PC-9 (cell line): ENCODE results near the gene PKP2. TPM values are rescaled to one million over a fixed set of nuclear protein-coding genes. Genes with fewer than 3 reads are reported as not detected.

Experiments
- BruUV-seq: library from RNA; stranded (reverse); fragments of 400-500 nt; replicated peaks from 2 replicates; lab custom pipeline; 2021; lab: Mats Ljungman, UMichigan
- CTCF ChIA-PET: fragments of 300-600 bp; sonication (Branson Sonifier 250); formaldehyde crosslinking; loops from one replicate; lab custom pipeline; 2022; ENCODE audit warnings: antibody characterized with exemption; lab: Charles Lee
- POLR2A ChIA-PET: fragments of 300-600 bp; sonication (Branson Sonifier 250); formaldehyde crosslinking; loops from one replicate; lab custom pipeline; 2022; ENCODE audit warnings: antibody characterized with exemption; ENCODE audit not compliant: unreplicated experiment; lab: Charles Lee
- DNase-seq, 2 experiments: peaks; one replicate each; pipeline versions ENCODE4 v3.0.0 to v3.0.0-alpha.2; 2015 to 2022; ENCODE audit warnings: mixed read lengths in 1 of 2
- H2AFZ ChIP-seq: fragments of 200-600 bp; sonication (generic); 2 replicates; pipeline ENCODE4 v1.8.1; 2017; ENCODE audit warnings: antibody characterized with exemption
- H3F3A ChIP-seq: fragments of 200-600 bp; sonication (generic); 2 replicates; pipeline ENCODE4 v1.8.1; 2017; ENCODE audit warnings: antibody characterized with exemption, mild to moderate bottlenecking, low read depth; ENCODE audit not compliant: insufficient read depth
- H3K27ac ChIP-seq: fragments of 200-600 bp; sonication (generic); 2 replicates; pipeline ENCODE4 v1.6.1; 2016; ENCODE audit warnings: mixed run types
- H3K27me3 ChIP-seq: fragments of 200-600 bp; sonication (generic); 2 replicates; pipeline ENCODE4 v1.6.1; 2016; ENCODE audit warnings: low read depth, mixed run types; ENCODE audit not compliant: insufficient read depth
- H3K36me3 ChIP-seq: fragments of 200-600 bp; sonication (generic); 2 replicates; pipeline ENCODE4 v1.6.1; 2016; ENCODE audit warnings: low read depth, mixed run types
- H3K4me1 ChIP-seq: fragments of 200-600 bp; sonication (generic); replicated peaks from 2 replicates; pipeline ENCODE4 v1.6.1; 2016; ENCODE audit warnings: mixed run types; ENCODE audit not compliant: insufficient read depth
- H3K4me2 ChIP-seq: fragments of 200-600 bp; sonication (generic); 2 replicates; pipeline ENCODE4 v1.6.1; 2017; ENCODE audit warnings: mixed run types
- H3K4me3 ChIP-seq: fragments of 200-600 bp; sonication (generic); 2 replicates; pipeline ENCODE4 v1.6.1; 2016; ENCODE audit warnings: mixed run types
- H3K79me2 ChIP-seq: fragments of 200-600 bp; sonication (generic); 2 replicates; pipeline ENCODE4 v1.6.1; 2017; ENCODE audit warnings: low read depth, mixed run types
- H3K9me2 ChIP-seq: fragments of 200-600 bp; sonication (generic); 2 replicates; pipeline ENCODE4 v1.8.1; 2017; ENCODE audit warnings: mild to moderate bottlenecking; ENCODE audit not compliant: insufficient read depth
- H3K9me3 ChIP-seq: fragments of 200-600 bp; sonication (generic); 2 replicates; pipeline ENCODE4 v1.8.1; 2016; ENCODE audit warnings: low read depth; ENCODE audit not compliant: insufficient read depth
- H4K20me1 ChIP-seq: fragments of 200-600 bp; sonication (generic); 2 replicates; pipeline ENCODE4 v1.8.1; 2017; ENCODE audit not compliant: insufficient read depth
- EZH2 ChIP-seq: fragments of 200-600 bp; sonication (generic); IDR thresholded peaks from 2 replicates; pipeline ENCODE4 v1.8.0; 2017; ENCODE audit warnings: antibody characterized with exemption, low read depth
- intact Hi-C: fragments of 100-400 bp; cut with micrococcal nuclease; formaldehyde crosslinking; loops from one replicate; pipeline ENCODE4 v1.10.0; 2022; ENCODE audit not compliant: unreplicated experiment
- total RNA-seq: library from RNA; stranded (reverse); gene quantifications from 2 replicates; pipeline ENCODE4 v1.2.3, GENCODE V29; 2021
- TF ChIP-seq, protein P1 (sequence below): fragments of 200-600 bp; sonication (generic); conservative IDR thresholded peaks from 2 replicates; pipeline ENCODE4 v1.6.1; 2017; ENCODE audit warnings: mixed run types, antibody characterized with exemption, mild to moderate bottlenecking, moderate library complexity

The PKP2 gene
- total RNA-seq, 1 experiment from 2014 or later: 88.1 TPM

DNA sequence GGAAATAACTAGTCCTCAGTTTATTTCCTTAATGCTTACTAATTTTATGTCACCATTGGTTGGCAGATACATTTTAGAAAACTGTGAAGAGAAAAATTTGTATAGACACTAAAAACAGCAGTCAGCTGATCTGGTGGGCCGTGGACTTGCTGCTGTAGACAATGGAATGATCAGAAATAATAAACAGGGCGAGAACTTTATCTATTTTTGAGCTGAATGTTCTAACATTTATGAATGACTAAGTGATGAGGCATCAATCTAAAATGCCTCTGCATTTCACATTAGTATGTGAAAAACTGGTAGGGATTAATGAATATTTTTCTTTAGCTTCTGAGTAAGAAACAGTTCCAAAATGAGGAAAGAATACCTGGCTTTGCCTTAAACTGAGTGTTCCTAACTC lies 24.8 kb upstream of the PKP2 start:
- POLR2A ChIA-PET: interaction anchor here (0.6 to 0.7 kb wide), 2 partner anchors 581 to 1189 kb away, joined by 3 to 10 read pairs; no protein-coding TSS in a partner anchor
- CTCF ChIA-PET: interaction anchor here (1.3 kb wide), 1 partner anchor 166 kb away, joined by 4 read pairs; the partner anchor contains the start of gene YARS2
- no peaks in the 10 kb centered on the region for H3K27me3 ChIP-seq
- H3K9me2 ChIP-seq: no peaks in the 10 kb centered on the region
- no peak for TF ChIP-seq EZH2
- TF ChIP-seq, protein P1, sequence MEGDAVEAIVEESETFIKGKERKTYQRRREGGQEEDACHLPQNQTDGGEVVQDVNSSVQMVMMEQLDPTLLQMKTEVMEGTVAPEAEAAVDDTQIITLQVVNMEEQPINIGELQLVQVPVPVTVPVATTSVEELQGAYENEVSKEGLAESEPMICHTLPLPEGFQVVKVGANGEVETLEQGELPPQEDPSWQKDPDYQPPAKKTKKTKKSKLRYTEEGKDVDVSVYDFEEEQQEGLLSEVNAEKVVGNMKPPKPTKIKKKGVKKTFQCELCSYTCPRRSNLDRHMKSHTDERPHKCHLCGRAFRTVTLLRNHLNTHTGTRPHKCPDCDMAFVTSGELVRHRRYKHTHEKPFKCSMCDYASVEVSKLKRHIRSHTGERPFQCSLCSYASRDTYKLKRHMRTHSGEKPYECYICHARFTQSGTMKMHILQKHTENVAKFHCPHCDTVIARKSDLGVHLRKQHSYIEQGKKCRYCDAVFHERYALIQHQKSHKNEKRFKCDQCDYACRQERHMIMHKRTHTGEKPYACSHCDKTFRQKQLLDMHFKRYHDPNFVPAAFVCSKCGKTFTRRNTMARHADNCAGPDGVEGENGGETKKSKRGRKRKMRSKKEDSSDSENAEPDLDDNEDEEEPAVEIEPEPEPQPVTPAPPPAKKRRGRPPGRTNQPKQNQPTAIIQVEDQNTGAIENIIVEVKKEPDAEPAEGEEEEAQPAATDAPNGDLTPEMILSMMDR: no peak
- peaks cover 45% of the 10 kb centered on the region for H3F3A ChIP-seq
- H3K79me2 ChIP-seq: no peaks in the 10 kb centered on the region
- H3K4me2 ChIP-seq: peak overlapping the region; percentile 36; the same call in 1 of the 2 replicates
- no peaks in the 10 kb centered on the region; the same call in 1 of the 2 replicates for H3K9me3 ChIP-seq
- H3K36me3 ChIP-seq: no peaks in the 10 kb centered on the region
- intact Hi-C loops: loop anchor here (2.0 kb wide), 1 partner anchor 21 kb away; no protein-coding TSS in a partner anchor
- BruUV-seq: no TSS peak
- DNase-seq: peak in 1 of 2 experiments; percentile 56
- H2AFZ ChIP-seq: no peak overlapping the region
- H4K20me1 ChIP-seq: no peaks in the 10 kb centered on the region
- H3K27ac ChIP-seq: peak overlapping the region; percentile 45
- no peak overlapping the region for H3K4me3 ChIP-seq
- peaks cover 44% of the 10 kb centered on the region for H3K4me1 ChIP-seq

DNA sequence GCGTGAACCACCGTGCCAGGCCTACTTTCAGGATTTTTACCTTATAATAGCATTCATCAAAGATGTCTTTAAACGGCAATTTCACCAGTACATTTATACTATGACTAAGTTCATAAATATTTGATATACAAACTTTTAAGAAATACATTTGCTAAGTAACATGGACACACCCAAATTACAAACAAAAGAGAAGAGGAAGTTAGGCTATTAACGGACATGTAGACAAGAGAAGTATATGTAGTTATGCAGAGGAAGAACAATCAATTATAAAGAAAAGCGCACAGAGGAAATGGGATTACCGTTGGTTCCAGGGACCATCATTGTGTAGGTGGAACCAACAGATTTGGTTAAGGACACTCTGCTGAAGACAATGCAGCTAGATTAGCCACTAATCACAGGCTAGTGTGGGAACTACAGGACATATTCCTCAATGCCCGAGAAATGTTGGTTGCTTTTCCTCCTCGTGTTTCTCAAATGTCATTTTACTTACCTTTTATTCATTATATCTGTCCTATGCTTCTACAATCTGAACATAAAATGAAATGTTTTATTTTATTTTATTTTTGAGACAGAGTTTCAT lies 24.0 kb upstream of the PKP2 start:
- peaks cover 45% of the 10 kb centered on the region for H3F3A ChIP-seq
- POLR2A ChIA-PET: interaction anchor here (0.6 kb wide), 1 partner anchor 1188 kb away, joined by 3 read pairs; no protein-coding TSS in a partner anchor
- peak in 1 of 2 experiments; percentile 94 for DNase-seq
- no peaks in the 10 kb centered on the region for H4K20me1 ChIP-seq
- no peaks in the 10 kb centered on the region for H3K27me3 ChIP-seq
- no peaks in the 10 kb centered on the region; the same call in 1 of the 2 replicates for H3K9me3 ChIP-seq
- H3K4me1 ChIP-seq: peaks cover 45% of the 10 kb centered on the region
- H3K4me2 ChIP-seq: peak overlapping the region; percentile 36
- peak overlapping the region; percentile 45 for H3K27ac ChIP-seq
- H3K79me2 ChIP-seq: no peaks in the 10 kb centered on the region
- no peaks in the 10 kb centered on the region for H3K36me3 ChIP-seq
- CTCF ChIA-PET: interaction anchor here (1.3 kb wide), 1 partner anchor 165 kb away, joined by 4 read pairs; the partner anchor contains the start of gene YARS2
- H2AFZ ChIP-seq: no peak overlapping the region; the same call in 1 of the 2 replicates
- no TSS peak for BruUV-seq
- no peak for TF ChIP-seq EZH2
- TF ChIP-seq, protein P1: no peak
- intact Hi-C loops: loop anchor here (2.0 kb wide), 1 partner anchor 22 kb away; no protein-coding TSS in a partner anchor
- no peak overlapping the region for H3K4me3 ChIP-seq
- no peaks in the 10 kb centered on the region for H3K9me2 ChIP-seq

DNA sequence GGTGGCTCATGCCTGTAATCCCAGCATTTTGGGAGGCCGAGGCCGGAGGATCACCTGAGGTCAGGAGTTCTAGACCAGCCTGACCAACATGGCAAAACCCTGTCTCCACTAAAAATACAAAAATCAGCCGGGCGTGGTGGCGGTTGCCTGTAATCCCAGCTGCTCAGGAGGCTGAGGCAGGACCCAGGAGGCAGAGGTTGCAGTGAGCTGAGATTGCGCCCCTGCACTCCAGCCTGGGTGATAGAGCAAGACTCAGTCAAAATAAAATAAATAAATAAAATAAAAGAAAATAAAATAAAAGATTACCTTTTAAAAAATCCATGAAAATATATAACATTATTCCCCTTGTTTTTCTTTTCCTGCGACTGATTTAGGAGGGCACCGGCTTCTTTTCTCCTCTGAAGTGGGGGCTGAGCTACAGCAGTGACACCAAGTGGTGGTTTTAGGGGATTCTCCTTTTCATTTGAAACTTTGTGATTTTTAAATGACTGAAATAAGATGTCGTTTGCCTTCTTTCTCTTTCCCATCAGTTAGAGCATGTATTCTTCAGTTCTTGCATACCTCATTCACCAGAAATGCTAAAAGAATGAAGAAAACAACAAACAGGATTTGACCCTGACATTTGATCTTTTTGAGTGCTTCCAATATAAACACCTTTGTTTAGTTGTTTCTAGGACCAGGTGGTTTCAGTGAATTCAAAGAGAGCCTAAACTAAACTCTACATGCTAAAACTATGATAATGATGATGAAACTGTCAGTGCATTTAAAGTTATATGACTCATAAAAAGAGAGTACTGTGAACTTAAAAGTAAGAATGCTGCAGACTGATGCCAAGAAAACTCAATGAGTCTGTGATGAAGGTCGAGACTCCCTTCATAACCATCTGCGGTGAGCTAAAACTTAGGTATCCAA lies 22.6 kb upstream of the PKP2 start:
- intact Hi-C loops: loop anchor here (1.0 to 5.0 kb wide), 3 partner anchors 27 to 163 kb away; no protein-coding TSS in a partner anchor
- H3K9me2 ChIP-seq: no peaks in the 10 kb centered on the region
- H3K4me1 ChIP-seq: peaks cover 45% of the 10 kb centered on the region
- H4K20me1 ChIP-seq: no peaks in the 10 kb centered on the region
- no peaks in the 10 kb centered on the region; the same call in 1 of the 2 replicates for H3K9me3 ChIP-seq
- H3K4me3 ChIP-seq: no peak overlapping the region
- BruUV-seq: no TSS peak
- peak overlapping the region; percentile 4 for H3K4me2 ChIP-seq
- no peak overlapping the region for H2AFZ ChIP-seq
- POLR2A ChIA-PET: interaction anchor here (0.6 kb wide), 1 partner anchor 307 kb away, joined by 5 read pairs; no protein-coding TSS in a partner anchor
- TF ChIP-seq, protein P1: peak; percentile 60
- no peak for TF ChIP-seq EZH2
- peak overlapping the region; percentile 45; the same call in 1 of the 2 replicates for H3K27ac ChIP-seq
- H3K36me3 ChIP-seq: no peaks in the 10 kb centered on the region
- no peaks in the 10 kb centered on the region for H3K27me3 ChIP-seq
- H3K79me2 ChIP-seq: no peaks in the 10 kb centered on the region
- CTCF ChIA-PET: interaction anchor here (0.5 kb wide), 1 partner anchor 27 kb away, joined by 5 read pairs; no protein-coding TSS in a partner anchor
- peaks cover 45% of the 10 kb centered on the region for H3F3A ChIP-seq
- peak in 1 of 2 experiments; percentile 63 for DNase-seq
